ENCODE measurements around the gene ZC3H18. TPM values are rescaled to one million over a fixed set of nuclear protein-coding genes. Genes with fewer than 3 reads are reported as not detected.

The ZC3H18 gene
- total and polyA plus RNA-seq, 2 donors (not counting 1 experiment from before 2014, with no cell fraction given) = 7.9 to 9.4 TPM

DNA sequence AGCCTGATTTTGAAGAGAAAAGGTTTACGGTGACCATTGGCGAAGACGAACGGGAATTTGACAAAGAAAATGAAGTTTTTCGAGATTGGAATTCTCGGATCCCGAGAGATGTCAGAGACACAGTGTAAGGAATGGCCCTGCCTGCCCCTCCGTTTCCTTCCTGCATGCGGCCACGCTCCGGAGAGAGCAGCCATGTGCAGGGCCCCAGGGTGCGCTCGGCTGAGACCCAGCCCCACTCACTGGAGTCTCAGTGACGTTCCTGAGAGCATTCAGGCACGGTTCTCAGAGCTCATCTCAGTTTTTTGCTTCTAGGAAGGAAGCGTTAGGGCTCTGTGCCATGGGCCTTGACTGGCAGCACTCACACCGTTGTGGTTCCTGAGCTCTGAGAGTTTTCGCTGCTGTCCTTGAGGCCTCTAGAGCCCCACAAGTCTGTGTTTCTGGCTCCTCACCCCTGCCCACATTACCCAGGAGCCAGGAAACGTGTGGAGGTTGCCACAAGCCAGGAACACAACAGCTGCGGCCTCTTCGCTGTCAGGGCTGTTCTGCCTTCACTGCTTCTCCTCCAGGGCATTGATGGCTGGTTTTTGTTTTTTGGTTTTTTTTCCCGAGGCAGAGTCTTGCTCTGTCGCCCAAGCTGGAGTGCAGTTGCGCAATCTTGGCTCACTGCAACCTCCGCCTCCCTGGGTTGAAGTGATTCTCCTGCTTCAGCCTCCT is 29.8 kb downstream of the ZC3H18 start:
- TF ChIP-seq, protein P1, sequence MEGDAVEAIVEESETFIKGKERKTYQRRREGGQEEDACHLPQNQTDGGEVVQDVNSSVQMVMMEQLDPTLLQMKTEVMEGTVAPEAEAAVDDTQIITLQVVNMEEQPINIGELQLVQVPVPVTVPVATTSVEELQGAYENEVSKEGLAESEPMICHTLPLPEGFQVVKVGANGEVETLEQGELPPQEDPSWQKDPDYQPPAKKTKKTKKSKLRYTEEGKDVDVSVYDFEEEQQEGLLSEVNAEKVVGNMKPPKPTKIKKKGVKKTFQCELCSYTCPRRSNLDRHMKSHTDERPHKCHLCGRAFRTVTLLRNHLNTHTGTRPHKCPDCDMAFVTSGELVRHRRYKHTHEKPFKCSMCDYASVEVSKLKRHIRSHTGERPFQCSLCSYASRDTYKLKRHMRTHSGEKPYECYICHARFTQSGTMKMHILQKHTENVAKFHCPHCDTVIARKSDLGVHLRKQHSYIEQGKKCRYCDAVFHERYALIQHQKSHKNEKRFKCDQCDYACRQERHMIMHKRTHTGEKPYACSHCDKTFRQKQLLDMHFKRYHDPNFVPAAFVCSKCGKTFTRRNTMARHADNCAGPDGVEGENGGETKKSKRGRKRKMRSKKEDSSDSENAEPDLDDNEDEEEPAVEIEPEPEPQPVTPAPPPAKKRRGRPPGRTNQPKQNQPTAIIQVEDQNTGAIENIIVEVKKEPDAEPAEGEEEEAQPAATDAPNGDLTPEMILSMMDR (conservative IDR thresholded peaks at IDR 0.05 in 1 of 2, IDR thresholded peaks at IDR 0.05 in 1 of 2; ENCODE audit: low read depth in 1 of 2, low read length in 2 of 2) = no peak
- TF ChIP-seq EZH2 (IDR thresholded peaks at IDR 0.05; ENCODE audit: low read length, missing control alignments) = no peak

DNA sequence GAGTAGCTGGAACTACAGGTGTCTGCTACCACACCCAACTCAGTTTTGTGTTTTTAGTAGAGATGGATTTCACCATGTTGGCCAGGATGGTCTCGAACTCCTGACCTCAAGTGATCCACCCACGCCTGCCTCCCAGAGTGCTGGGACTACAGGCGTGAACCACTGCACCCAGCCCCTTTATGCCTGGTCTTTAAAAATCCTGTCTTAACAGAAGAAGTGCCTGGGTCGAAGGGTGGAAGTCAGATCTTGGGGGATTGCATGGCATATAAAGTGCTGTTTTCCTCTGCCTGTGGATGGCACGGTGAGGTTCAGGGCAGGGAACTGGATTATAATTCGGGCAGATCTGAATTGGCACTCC is 30.3 kb downstream of the ZC3H18 start:
- Histone ChIP-seq H3K4me3 (replicated peaks in 1 of 4; ENCODE audit: control extremely low read depth in 1 of 4, insufficient read depth in 1 of 4, low read depth in 3 of 4, low read length in 4 of 4) (no peak overlapping the region), H3K27ac (ENCODE audit: insufficient read depth, low read length) (no peak overlapping the region), H3K9ac (ENCODE audit: insufficient read depth, low read length) (no peak overlapping the region), H3K9me3 (ENCODE audit: control insufficient read depth, insufficient read depth, low read depth, low read length) (no peaks in the 10 kb centered on the region), H2AFZ (ENCODE audit: low read length) (no peak overlapping the region), H3K27me3 (ENCODE audit: control insufficient read depth, insufficient read depth, low read length) (no peaks in the 10 kb centered on the region), H3K4me1 (ENCODE audit: control insufficient read depth, extremely low read depth, insufficient read depth, low read length) (no peaks in the 10 kb centered on the region), H3K79me2 (ENCODE audit: control insufficient read depth, insufficient read depth, low read length) (no peaks in the 10 kb centered on the region), H4K20me1 (ENCODE audit: control insufficient read depth, extremely low read depth, insufficient read depth, low read length) (no peaks in the 10 kb centered on the region), H3K36me3 (ENCODE audit: control insufficient read depth, insufficient read depth, low read length) (peaks cover 21% of the 10 kb centered on the region), H3K4me2 (ENCODE audit: extremely low read depth, insufficient read depth, low read length) (no peak overlapping the region)
- TF ChIP-seq, protein P1 (conservative IDR thresholded peaks at IDR 0.05 in 1 of 2, IDR thresholded peaks at IDR 0.05 in 1 of 2; ENCODE audit: low read depth in 1 of 2, low read length in 2 of 2) = no peak
- no peak for TF ChIP-seq EZH2 (IDR thresholded peaks at IDR 0.05; ENCODE audit: low read length, missing control alignments)
- DNase-seq (ENCODE audit: low read depth in 2 of 2) = no peak

More for the DNA sequence above, 29.8 kb downstream of the ZC3H18 start:
- DNase-seq (ENCODE audit: low read depth in 2 of 2) = no peak
- H3K9me3 ChIP-seq (ENCODE audit: control insufficient read depth, insufficient read depth, low read depth, low read length) = no peaks in the 10 kb centered on the region
- no peak overlapping the region for H2AFZ ChIP-seq (ENCODE audit: low read length)
- H4K20me1 ChIP-seq (ENCODE audit: control insufficient read depth, extremely low read depth, insufficient read depth, low read length) = no peaks in the 10 kb centered on the region
- no peak overlapping the region for H3K4me2 ChIP-seq (ENCODE audit: extremely low read depth, insufficient read depth, low read length)
- H3K4me1 ChIP-seq (ENCODE audit: control insufficient read depth, extremely low read depth, insufficient read depth, low read length) = no peaks in the 10 kb centered on the region
- H3K36me3 ChIP-seq (ENCODE audit: control insufficient read depth, insufficient read depth, low read length) = peaks cover 21% of the 10 kb centered on the region
- H3K27ac ChIP-seq (ENCODE audit: insufficient read depth, low read length) = no peak overlapping the region
- H3K79me2 ChIP-seq (ENCODE audit: control insufficient read depth, insufficient read depth, low read length) = no peaks in the 10 kb centered on the region
- no peak overlapping the region for H3K4me3 ChIP-seq (replicated peaks in 1 of 4; ENCODE audit: control extremely low read depth in 1 of 4, insufficient read depth in 1 of 4, low read depth in 3 of 4, low read length in 4 of 4)
- no peaks in the 10 kb centered on the region for H3K27me3 ChIP-seq (ENCODE audit: control insufficient read depth, insufficient read depth, low read length)
- no peak overlapping the region for H3K9ac ChIP-seq (ENCODE audit: insufficient read depth, low read length)

DNA sequence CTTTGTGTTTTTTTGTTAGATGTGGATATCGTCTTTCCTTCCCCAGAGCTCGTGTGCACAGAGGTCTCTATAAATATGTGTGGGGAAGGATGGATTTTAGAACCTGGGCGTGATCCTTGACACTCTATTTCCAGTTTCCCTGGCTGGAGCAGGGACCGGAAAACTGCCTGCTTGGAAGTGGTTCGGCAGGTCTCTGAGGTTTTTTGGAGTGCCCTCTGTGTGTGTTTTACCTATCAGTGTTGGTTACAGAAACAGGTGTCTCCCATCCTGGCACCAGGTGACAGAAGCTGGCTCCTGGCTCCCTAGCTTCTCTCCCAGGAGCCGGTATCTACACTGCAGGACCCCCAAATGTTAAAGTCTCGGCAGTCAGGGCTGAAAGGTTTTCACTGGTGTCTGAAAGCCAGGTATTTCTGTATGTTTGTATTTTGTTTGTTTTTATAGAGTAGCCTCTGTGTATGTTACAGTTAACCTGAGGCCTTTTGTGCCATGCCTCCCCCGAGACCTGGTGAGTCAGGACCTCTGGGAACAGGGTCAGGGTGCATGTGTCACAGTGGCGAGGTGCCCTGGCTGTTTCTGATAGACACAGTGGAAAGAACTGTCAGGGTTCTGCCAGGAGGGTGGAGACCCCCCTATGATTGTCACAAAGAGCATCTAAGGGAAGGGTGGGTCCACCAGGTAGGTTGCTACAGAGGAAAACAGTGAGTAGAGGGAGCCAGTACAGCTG is 31.3 kb downstream of the ZC3H18 start:
- no peaks in the 10 kb centered on the region for H4K20me1 ChIP-seq (ENCODE audit: control insufficient read depth, extremely low read depth, insufficient read depth, low read length)
- no peak overlapping the region for H3K9ac ChIP-seq (ENCODE audit: insufficient read depth, low read length)
- peaks cover 23% of the 10 kb centered on the region for H3K36me3 ChIP-seq (ENCODE audit: control insufficient read depth, insufficient read depth, low read length)

More for the DNA sequence above, 31.3 kb downstream of the ZC3H18 start:
- Histone ChIP-seq H3K4me1 (ENCODE audit: control insufficient read depth, extremely low read depth, insufficient read depth, low read length) (no peaks in the 10 kb centered on the region), H3K4me2 (ENCODE audit: extremely low read depth, insufficient read depth, low read length) (no peak overlapping the region), H3K27me3 (ENCODE audit: control insufficient read depth, insufficient read depth, low read length) (no peaks in the 10 kb centered on the region), H3K27ac (ENCODE audit: insufficient read depth, low read length) (no peak overlapping the region), H2AFZ (ENCODE audit: low read length) (no peak overlapping the region), H3K79me2 (ENCODE audit: control insufficient read depth, insufficient read depth, low read length) (no peaks in the 10 kb centered on the region), H3K4me3 (replicated peaks in 1 of 4; ENCODE audit: control extremely low read depth in 1 of 4, insufficient read depth in 1 of 4, low read depth in 3 of 4, low read length in 4 of 4) (no peak overlapping the region), H3K9me3 (ENCODE audit: control insufficient read depth, insufficient read depth, low read depth, low read length) (no peaks in the 10 kb centered on the region)
- no peak for DNase-seq (ENCODE audit: low read depth in 2 of 2)
- no peak for TF ChIP-seq EZH2 (IDR thresholded peaks at IDR 0.05; ENCODE audit: low read length, missing control alignments)
- TF ChIP-seq, protein P1 (conservative IDR thresholded peaks at IDR 0.05 in 1 of 2, IDR thresholded peaks at IDR 0.05 in 1 of 2; ENCODE audit: low read depth in 1 of 2, low read length in 2 of 2) = no peak
